ENCODE results near the gene ZNF579.
"Not testable (repeated sequence)": the region's sequence is repeated elsewhere in the genome, so short reads cannot be mapped to it uniquely, and the experiment has no call there.

ZNF579 gene

DNA sequence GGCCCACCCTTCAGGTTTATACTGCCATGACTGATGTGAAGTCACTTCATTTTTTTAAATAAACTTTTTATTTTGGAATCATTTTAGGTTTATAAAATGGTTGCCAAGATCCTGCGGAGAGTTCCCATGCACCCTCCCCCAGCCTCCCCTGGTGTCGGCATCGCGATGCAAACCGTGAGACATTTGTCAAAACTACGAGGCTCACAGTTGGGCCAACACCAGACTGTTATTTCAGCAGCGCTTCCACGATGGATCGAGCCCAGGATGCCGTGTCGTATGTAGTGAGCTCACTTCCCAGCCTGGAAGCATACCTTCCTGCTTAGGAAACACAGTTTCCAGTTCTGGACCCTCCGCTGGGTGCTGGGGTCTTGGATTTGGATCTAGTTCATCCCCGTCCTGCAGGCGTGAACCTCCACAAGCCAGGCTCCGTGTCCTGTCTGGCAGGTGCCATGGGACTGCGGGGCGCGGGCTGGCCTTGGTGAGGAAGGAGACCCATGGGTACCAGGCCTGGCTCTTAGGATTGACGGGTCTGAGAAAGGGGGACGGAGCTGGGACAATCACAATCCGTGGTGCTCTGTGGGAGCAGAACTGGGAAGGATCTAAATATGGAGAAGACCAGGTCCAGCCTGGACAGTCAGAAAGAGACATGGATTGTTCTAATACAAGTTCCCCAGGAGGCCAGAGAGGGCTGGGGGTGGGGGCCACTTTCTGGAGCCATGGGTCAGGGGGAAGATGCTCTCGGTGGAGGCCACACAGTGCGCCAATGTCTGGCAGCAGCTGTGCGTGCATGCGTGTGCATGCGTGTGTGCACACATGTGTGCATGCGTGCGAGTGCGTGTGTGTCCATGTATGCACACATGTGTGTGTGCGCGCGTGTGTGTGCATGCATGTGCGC, 41.3 kb downstream of the ZNF579 start:
- DNase-seq (ENCODE audit: low read depth in 3 of 3): no peak

DNA sequence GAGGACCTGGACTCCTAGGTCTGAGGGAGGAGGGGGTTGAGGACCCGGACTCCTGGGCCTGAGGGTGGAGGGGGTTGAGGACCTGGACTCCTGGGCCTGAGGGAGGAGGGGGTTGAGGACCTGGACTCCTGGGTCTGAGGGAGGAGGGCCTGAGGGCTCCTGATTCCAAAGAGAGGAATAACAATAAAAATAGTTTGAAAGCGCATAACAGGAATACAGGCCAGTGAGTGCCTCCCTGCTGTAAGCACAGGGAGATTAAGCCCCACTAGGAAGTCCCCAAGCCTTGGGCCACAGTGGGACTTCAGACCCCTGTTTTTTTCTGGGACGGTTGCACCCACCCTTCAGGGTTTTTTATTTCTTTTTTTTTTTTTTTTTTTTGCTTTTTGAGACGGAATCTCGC, 42.5 kb downstream of the ZNF579 start:
- no peak for DNase-seq (ENCODE audit: low read depth in 3 of 3)

DNA sequence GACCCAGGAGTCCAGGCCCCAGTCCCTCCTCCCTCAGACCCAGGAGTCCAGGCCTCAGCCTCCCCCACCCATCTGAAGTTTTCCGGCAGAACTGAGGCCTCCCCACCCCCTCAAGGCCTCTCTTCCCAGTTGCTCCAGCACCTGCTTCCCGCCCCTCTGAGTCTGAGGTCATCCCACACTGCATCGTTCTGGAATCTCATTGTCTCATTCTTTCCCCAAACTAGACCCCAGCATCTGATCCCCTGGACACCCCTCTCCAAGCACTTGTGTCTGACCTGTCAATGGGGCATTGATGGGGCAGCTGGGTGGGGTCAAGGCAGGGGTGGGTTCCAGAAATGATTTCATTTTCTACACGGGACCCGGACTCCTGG, 42.9 kb downstream of the ZNF579 start:
- DNase-seq (ENCODE audit: low read depth in 3 of 3): no peak

DNA sequence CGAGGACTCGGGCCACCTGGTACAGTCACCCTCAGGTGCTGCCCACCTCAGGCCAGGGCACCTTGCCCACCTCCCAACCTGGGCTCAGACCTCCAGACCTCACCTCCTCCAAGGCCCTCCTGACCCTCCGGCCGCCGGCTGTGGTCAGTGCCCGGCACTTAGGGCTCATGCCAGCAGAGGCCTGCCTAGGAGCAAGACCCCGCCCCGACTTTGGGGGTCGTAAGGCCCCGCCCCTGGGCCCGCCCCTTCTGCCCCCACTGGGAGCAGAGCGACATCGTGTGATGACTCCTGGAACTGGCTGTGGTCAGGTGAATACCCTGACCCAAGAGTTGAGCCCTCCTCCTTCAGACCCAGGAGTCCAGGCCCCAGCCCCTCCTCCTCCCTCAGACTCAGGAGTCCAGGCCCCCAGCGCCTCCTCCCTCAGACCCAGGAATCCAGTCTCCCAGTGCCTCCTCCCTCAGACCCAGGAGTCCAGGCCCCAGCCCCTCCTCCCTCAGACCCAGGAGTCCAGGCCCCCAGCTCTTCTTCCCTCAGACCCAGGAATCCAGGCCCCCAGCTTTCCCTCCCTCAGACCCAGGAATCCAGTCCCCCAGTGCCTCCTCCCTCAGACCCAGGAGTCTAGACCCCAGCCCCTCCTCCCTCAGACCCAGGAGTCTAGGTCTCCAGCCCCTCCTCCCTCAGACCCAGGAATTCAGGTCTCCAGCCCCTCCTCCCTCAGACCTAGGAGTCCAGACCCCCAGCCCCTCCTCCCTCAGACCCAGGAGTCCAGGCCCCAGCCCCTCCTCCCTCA, 43.5 kb downstream of the ZNF579 start, which contains the start of gene SBK2:
Gene SBK2 (minus strand): TSS at position 183 of the 790 bp plus-strand sequence. CDS start 839 bp downstream, outside the sequence.
- no peak for DNase-seq (ENCODE audit: low read depth in 3 of 3)

DNA sequence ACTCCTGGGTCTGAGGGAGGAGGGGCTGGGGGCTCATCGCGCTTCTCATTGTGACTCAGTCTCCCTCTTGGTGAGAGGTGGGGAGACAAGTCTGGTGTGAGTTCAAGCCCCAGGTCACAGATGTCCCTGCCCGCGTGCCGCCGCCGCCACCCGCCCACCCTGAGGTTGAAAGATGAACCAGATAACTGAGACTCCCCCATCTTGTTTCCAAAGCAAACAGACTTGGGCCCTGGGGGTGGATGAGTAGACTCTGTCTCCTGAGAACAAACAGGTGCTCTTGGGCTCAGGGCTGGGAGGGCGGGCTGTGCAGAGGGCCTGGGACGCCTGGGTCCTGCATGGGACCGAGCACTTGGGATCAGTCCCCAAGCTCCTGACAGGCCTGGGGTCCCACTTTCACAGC, 44.3 kb downstream of the ZNF579 start:
- no peak for DNase-seq (ENCODE audit: low read depth in 3 of 3)

DNA sequence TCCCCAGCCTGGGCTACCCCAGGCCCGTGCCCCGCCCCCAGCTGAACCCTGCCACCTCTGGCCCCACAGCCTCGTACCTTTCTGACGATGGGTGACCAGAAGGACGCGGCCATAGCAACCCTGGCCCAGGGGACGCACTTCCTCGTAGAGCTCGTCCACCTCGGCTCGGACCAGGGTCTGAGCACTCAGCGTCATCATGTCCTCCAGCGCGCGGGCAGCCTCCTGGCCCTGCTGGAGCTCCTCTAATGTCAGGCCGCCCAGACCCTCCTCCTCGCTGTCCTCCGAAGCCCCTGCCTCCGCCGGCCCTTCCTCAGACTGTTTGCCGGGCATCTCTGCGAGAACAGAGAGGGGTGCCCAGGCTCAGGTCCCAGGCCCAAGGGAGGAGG, 44.7 kb downstream of the ZNF579 start:
- DNase-seq (ENCODE audit: low read depth in 3 of 3): no peak

DNA sequence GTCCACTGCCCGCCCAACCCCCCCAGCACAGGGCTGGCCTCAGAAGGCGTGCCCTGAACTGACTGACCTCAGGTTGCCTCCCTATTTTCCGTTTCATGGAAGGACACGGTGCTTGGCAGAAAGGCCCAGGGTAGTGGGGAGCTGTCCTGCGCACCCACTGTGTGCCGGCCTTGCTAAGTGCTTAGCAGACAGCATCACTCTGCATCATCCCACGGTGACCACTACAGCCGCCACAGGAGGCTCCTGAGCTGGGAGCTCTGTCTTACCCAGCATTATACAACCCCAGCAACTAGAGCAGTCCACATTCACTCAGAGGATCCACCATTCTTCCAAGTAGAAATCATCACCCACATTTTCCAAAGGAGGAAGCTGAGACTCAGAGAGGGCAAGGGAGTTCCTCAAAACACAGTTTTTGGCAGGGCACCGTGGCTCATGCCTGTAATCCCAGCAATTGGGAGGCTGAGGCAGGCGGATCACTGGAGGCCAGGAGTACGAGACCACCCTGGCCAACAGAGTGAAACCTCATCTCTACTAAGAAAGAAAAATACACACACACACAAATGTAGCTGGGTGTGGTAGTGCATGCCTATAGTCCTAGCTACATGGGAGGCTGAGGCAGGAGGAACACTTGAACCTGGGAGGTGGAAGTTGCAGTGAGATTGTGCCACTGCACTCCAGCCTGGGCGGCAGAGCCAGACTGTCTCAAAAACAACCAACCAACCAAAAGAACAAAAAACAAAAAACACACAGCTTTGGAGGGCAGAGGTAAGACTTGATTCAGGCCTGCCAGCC, 45.3 kb downstream of the ZNF579 start:
- DNase-seq (ENCODE audit: low read depth in 3 of 3): no peak

DNA sequence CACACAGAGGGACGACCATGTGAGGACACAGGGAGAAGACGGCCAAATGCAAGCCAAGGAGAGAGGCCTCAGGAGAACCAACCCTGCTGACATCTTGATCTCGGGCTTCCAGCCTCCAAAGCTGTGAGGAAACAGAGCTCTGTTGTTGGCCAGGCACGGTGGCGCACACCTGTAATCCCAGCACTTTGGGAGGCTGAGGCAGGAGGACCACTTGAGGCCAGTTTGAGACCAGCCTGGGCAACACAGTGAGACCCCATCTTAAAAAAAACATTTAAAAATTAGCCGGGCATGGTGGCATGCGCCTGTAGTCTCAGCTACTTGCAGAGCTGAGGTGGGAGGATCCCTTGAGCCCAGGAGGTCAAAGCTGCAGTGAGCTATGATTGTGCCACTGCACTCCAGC, 46.4 kb downstream of the ZNF579 start:
- not testable (repeated sequence) for DNase-seq (ENCODE audit: low read depth in 3 of 3)

DNA sequence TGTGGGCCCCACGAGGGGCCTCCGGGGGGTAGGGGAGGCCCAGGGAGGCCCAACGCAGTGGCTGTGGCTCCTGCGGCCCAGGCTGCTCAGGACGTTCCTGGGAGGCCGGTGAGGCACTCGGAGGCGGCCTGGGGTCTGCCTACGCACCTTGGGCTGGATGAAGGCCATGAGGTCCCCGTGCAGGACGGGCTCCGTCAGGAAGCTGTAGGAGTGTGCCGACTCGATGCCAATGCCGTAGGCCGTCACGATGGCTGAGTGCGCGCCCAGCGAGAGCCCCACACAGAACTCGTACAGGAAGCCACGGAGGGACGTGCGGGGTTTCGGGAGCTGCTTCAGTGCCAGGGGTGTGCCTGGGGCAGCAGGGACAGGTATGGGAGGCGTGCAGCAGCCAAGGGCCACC, 49.7 kb downstream of the ZNF579 start:
- DNase-seq (ENCODE audit: low read depth in 3 of 3): no peak

DNA sequence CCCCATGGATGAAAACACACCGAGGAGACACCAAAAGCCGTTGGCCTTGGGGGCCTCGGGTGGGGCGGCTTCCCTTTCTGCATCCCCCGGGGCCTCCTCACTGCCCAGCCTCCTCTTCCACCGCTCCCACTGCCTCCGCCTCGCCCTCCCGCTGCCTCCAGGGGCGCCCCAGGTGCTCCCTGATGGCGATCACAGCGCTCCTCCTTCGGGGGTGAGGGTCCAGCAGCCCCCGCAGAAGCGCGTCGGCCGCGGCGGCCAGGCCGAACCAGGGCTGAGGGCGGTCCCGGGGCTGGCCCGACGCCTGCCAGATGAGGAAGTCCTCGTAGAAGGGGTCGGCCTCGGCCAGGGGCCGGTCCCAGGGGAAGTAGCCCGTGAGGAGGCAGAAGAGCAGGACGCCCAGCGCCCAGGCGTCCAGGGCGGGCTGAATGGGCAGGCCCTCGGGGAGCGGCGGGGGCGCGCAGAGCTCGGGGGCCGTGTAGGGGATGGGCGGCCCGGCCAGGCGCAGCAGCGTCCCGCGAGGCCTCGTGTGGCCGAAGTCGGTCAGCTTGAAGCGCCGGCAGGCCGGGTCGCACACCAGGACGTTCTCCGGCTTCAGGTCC, 50.9 kb downstream of the ZNF579 start:
- no peak for DNase-seq (ENCODE audit: low read depth in 3 of 3)

DNA sequence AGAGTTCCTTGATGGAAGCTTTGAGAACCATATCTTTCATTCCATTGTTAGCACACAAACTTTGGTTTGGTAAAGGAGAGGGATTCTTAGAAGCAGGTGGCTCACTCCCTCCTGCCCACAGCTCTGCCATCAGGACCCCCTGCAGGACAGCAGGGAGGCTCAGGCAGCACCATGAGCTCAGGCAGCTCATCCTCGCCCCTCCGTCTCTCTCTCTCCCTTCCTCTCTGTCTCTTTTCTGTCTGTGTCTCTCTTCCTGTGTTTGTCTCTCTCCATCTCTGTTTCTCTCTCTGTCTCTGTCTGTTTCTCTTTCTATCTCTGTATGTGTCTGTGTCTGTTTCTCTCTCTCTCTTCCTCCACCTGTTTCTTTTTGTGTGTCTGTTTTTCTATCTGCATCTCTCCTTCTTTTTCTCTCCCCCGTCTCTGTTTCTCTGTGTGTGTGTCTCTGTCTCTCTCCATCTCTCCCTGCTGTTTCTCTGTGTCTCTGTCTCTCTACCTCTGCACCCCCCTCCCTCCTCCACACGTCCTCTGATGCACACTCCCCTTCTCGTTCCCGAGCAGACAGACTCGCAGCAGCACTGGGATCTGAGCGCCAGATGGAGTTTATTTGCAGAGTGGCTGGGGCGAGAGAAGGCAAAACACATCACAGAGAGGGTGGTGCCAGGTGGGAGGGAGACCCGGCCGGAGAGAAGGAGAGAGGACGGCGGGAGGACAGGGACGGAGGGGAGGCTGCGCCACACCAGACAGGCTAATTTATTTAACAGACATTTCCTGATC, 52.4 kb downstream of the ZNF579 start:
- no peak for DNase-seq (ENCODE audit: low read depth in 3 of 3)

DNA sequence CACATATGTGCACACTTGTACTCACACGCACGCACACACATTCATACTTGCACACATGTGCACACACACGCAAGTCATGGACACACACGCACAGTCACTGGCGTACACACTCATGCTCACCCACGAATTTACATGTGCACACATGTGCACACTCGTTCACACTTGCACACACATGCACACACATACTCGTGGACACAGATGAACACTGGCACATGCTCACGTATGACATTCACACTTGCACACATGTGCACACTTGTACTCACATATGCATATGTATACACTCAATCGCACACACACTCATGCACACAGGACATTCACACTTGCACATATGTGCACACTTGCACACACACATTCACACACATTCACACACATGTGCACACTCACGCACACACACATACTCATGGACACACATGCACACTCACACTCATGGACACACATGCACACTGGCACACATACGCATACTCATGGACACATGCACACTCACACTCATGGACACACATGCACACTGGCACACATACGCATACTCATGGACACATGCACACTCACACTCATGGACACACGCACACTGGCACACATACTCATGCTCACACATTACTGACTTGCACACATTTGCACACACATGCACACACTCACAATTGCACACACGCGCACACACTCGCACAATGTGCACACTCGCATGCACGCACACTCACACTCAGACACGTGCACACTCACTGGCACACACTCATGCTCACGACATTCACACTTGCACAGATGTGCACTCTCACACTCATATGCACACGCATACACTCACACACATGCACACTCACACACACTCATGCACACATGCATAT, 53.2 kb downstream of the ZNF579 start:
- no peak for DNase-seq (ENCODE audit: low read depth in 3 of 3)

Data from stimulated activated CD4-positive, alpha-beta T cell treated with anti-CD3 and anti-CD28 coated beads, TNF-alpha, amount 100 ng/mL, for 48 hours (primary cell).